HL-60 (cell line): ENCODE data around the gene HS1BP3.

Experiments used
- DNase-seq, 2 experiments: peaks; one replicate each; pipeline ENCODE4 v3.0.0-alpha.2; 2010 to 2020; ENCODE audit warnings: low read depth in 1 of 2, low spot score in 1 of 2
- H3K27ac ChIP-seq: fragments of 250-450 bp; sonication (Bioruptor Pico); replicated peaks from 2 replicates; pipeline ENCODE4 v1.5.1; 2020; ENCODE audit warnings: mild to moderate bottlenecking, moderate library complexity
- H3K27me3 ChIP-seq: fragments of 250-450 bp; sonication (Bioruptor Pico); 2 replicates; pipeline ENCODE4 v1.5.1; 2021; ENCODE audit warnings: mild to moderate bottlenecking, moderate library complexity; ENCODE audit not compliant: insufficient read depth, poor library complexity, severe bottlenecking
- H3K4me3 ChIP-seq: replicated peaks from 2 replicates; pipeline ENCODE4 v1.5.1; 2011; ENCODE audit warnings: mild to moderate bottlenecking, control low read depth, low read length; ENCODE audit not compliant: insufficient read depth
- CTCF ChIP-seq: IDR thresholded peaks from one replicate; pipeline ENCODE4 v1.5.1; 2011; ENCODE audit warnings: low read length, control low read depth, inconsistent platforms; ENCODE audit not compliant: insufficient read depth
- GABPA ChIP-seq: IDR thresholded peaks from 2 replicates; pipeline ENCODE4 v1.6.1; 2012; ENCODE audit warnings: low read depth
- POLR2AphosphoS5 ChIP-seq: IDR thresholded peaks from 2 replicates; pipeline ENCODE4 v1.6.1; 2012; ENCODE audit warnings: low read depth
- REST ChIP-seq: IDR thresholded peaks from 2 replicates; pipeline ENCODE4 v1.6.1; 2012; ENCODE audit warnings: low read depth; ENCODE audit not compliant: insufficient replicate concordance
- SPI1 ChIP-seq: IDR thresholded peaks from 2 replicates; pipeline ENCODE4 v1.6.1; 2012; ENCODE audit warnings: low read depth, mild to moderate bottlenecking, borderline replicate concordance

The HS1BP3 gene

GRCh38 chr2:20684581-20685063 lies 33.7 kb upstream of the HS1BP3 start:
- H3K27me3 ChIP-seq: no peaks in the 10 kb centered on the region
- DNase-seq: no peak
- TF ChIP-seq POLR2AphosphoS5: no peak
- H3K4me3 ChIP-seq: no peak overlapping the region
- H3K27ac ChIP-seq: no peak overlapping the region

GRCh38 chr2:20682167-20682920 lies 31.4 kb upstream of the HS1BP3 start:
- no peak for DNase-seq
- no peaks in the 10 kb centered on the region for H3K27me3 ChIP-seq
- TF ChIP-seq GABPA (no peak), SPI1 (no peak), REST (no peak), CTCF (no peak), POLR2AphosphoS5 (no peak)
- no peak overlapping the region for H3K27ac ChIP-seq
- H3K4me3 ChIP-seq: no peak overlapping the region

- no peak for TF ChIP-seq SPI1
- TF ChIP-seq POLR2AphosphoS5: no peak
- TF ChIP-seq REST: no peak
- TF ChIP-seq GABPA: no peak
- no peak for TF ChIP-seq CTCF
- no peak overlapping the region for H3K4me3 ChIP-seq
- no peaks in the 10 kb centered on the region for H3K27me3 ChIP-seq
- DNase-seq: no peak
- H3K27ac ChIP-seq: no peak overlapping the region
These were observed 30.0 kb upstream of the HS1BP3 start for GRCh38 chr2:20680744-20681375.

GRCh38 chr2:20678780-20679179 lies 27.9 kb upstream of the HS1BP3 start:
- Histone ChIP-seq H3K4me3 (no peak overlapping the region), H3K27me3 (no peaks in the 10 kb centered on the region), H3K27ac (no peak overlapping the region)
- no peak for DNase-seq
- TF ChIP-seq POLR2AphosphoS5: no peak
- no peak for TF ChIP-seq REST
- no peak for TF ChIP-seq CTCF
- no peak for TF ChIP-seq SPI1
- no peak for TF ChIP-seq GABPA
